Purkinje cell (primary cell): ENCODE results near the gene CDH23. TPM values are rescaled to one million over a fixed set of nuclear protein-coding genes. Genes with fewer than 3 reads are reported as not detected.

Experiments used
- polyA plus RNA-seq: library from polyadenylated mRNA; unstranded; fragments of >200 nt; fragmentation: Nextera tagmentation; gene quantifications from 2 replicates; pipeline ENCODE4 v1.2.1, GENCODE V29; 2014

CDH23 gene
- polyA plus RNA-seq, result 5.0 and 7.6 TPM in 2 replicates

DNA sequence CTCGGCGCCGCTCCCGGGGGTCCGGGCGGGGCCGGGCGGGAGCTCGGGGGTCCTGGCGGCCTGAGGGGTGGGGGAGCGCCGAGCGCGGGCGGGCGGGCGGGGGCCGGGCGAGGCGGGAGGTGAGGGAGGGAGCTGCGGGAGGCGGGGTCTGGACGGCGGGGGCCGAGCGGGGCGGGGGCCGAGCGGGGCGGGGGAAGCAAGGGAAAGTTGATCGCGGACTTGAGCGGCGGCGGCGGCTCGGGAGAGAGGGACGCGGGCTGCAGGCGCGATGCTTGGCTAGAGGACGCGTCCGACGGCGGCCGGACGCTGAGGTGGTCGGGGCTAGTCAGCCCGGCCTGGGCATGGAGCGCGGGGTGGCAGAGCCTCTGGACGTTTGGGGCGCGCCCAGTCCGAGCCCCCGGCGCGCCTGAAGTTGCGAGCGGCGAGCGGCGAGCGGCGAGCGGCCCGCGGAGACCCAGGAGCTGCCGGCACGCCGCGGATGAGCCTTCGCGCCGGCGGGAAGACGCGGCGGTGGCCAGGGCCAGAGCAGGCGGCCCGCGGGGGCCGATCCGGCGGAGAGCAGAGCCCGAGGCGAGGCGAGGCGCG is at the start of gene CDH23:
Gene CDH23, plus strand, starts transcription at position 210 of the 585 bp plus-strand sequence. CDS start 42,912 bp downstream, outside the sequence.

DNA sequence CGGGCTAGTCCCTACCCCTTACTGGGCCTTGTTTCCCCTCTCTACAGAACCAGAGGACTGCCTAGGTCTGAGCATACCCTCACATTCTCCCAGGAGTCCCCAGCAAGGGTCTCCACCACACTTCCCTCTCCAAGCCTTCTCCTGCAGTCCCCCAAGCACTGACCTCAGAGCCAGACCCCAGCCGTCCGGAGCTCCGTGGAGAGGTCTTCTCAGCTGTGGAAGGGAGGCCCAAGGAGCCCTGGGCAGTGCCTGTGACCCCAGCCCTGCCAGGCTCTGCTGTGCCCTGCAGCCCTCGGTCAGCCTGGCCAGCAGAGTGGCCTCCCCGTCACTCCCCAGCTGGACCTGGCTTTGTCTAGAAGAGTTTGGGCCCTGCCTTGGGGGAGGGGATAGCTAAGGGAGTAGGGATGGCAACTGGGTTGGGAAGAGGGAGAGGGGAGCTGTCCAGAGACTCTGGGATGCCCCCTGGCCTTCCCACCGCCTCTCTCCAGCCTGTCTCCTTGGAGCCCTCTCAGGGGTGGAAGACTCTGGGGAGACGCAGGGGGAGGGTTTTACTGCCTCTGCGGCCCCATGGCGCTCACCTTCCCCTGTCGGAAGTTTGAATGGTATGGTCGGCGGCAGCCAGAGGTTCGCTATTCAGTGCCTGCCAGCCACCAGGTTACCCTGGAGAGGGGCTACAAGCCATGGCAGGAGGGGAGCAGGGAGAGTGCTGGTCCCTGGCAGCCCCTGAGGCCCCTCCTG is 322.9 kb downstream of the CDH23 start, which contains the start of gene C10orf105:
Gene C10orf105, minus strand, starts transcription at position 315 of the 738 bp plus-strand sequence. CDS start 3,441 bp downstream, outside the sequence.

DNA sequence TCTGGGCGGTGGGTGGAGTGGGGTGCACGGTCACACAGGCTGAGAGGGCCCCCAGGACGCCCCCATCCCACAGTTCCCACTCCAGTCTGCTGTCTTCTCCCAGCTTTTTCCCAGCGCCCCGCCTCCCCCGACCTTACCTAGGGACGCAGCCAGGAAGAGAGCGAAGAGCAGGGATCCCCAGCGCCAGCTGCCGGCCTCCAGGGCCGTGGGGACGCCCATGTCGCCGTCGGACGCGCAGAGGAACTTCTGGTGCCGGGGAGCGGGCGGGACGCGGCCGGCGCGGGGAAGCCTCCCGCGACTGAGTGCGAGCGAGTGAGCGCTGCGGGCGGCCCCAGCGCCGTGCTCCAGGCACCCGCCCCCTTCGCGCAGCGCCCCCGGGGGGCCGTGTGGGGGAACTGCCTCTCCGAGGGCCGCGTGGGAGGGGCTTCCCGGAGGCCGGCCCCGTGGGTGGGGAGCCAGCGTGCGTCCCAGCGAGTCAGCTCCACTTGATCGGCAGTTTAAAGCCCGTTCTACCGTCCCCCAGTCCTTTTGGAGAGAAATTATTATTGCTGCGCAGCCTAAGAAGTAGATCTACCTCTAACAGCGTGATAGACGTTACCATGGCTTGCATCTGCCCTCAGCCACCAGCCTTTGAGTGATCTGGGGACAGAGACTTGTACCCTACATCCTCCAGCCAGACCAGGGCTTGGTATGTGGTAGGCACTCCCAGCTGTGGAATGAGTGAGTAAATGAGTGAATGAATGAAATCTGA is 376.7 kb downstream of the CDH23 start, which contains the start of gene VSIR:
Gene VSIR, minus strand, starts transcription at position 300 of the 751 bp plus-strand sequence. Its CDS starts 81 bp downstream, at position 219.

DNA sequence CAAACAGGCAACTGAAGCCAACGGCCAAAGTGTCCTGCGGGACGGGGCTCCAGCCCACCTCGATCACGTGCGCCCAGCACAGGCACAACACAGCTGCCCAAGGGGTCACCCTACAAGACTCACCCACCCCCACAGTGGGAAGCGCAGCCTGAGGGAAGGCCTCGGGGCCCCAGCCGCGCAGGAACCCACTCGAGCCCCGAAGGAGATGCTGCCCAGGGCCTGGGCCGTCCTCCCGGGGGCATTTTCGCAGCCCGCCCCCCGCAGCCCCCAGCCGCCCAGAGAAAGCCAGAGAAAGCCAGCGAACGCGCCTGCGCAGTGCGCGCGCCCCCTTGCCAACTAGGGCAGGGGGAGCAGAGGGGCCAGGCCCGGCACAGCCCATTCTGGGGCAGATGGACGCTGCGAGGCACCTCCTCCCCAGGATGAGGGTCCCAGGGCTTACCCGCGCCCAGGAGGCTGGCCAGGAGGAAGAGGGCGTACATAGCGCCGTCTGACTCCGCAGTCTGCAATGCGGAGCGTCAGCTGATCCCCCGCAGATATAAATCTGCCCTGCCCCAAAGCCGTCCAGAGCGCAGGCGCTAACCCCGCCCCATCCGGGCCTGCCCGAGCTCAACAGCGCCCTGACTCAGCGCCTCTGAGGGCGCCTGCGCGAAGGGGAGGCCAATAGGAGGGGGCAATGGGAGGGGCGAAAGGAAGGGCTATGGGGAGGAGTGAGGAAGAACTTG is 454.2 kb downstream of the CDH23 start, which contains the start of gene PSAP:
Gene PSAP, minus strand, starts transcription at position 509 of the 722 bp plus-strand sequence. Its CDS starts 30 bp downstream, at position 479.

Other genes starting within 250 kb of the CDH23 start
- gene UNC5B, start 184.3 kb upstream of the CDH23 start, polyA plus RNA-seq, result 0.77 and 1.1 TPM in 2 replicates
- gene SLC29A3, start 77.7 kb upstream of the CDH23 start, polyA plus RNA-seq, result 0.60 and 2.2 TPM in 2 replicates